HepG2 (cell line): ENCODE measurements around the gene CTSA. TPM values are rescaled to one million over a fixed set of nuclear protein-coding genes. Genes with fewer than 3 reads are reported as not detected.
A peak's percentile ranks its signal among the peaks of the same experiment; 100 is the strongest.

Source experiments
- HNF4G ChIP-seq, 2 experiments: sonication (generic) in 1 of 2; formaldehyde crosslinking in 1 of 2; IDR thresholded peaks; 2 replicates each; pipeline versions ENCODE4 v1.4.0 to v1.6.1; 2011 to 2020; ENCODE audit warnings: borderline replicate concordance in 2 of 2, low read depth in 2 of 2, mild to moderate bottlenecking in 2 of 2, low read length in 1 of 2, missing genetic modification reagents in 1 of 2, moderate library complexity in 1 of 2
- IRX3 ChIP-seq: sonication (generic); formaldehyde crosslinking; IDR thresholded peaks from 2 replicates; pipeline ENCODE4 v1.8.1; 2023; ENCODE audit warnings: mild to moderate bottlenecking, low read depth, missing genetic modification reagents, borderline replicate concordance
- ISL2 ChIP-seq: sonication (generic); formaldehyde crosslinking; IDR thresholded peaks from 2 replicates; pipeline ENCODE4 v1.5.0; 2020; ENCODE audit warnings: missing genetic modification reagents
- KLF9 ChIP-seq: IDR thresholded peaks from 2 replicates; pipeline ENCODE4 v1.6.1; 2016; ENCODE audit warnings: low read depth
- MATR3 ChIP-seq: sonication (generic); formaldehyde crosslinking; IDR thresholded peaks from 2 replicates; pipeline ENCODE4 v1.4.0; 2020; ENCODE audit warnings: missing genetic modification reagents
- MYNN ChIP-seq: sonication (generic); formaldehyde crosslinking; IDR thresholded peaks from 2 replicates; pipeline ENCODE4 v1.4.0; 2020; ENCODE audit warnings: mild to moderate bottlenecking, low read depth, missing genetic modification reagents
- POLR2G ChIP-seq: fragments of 200-400 bp; formaldehyde crosslinking; IDR thresholded peaks from 2 replicates; pipeline ENCODE4 v1.6.1; 2018; ENCODE audit warnings: mild to moderate bottlenecking, low read depth, low read length, moderate library complexity
- RCOR2 ChIP-seq: IDR thresholded peaks from 2 replicates; pipeline ENCODE4 v1.6.1; 2016; ENCODE audit warnings: missing biosample characterization, missing genetic modification reagents
- U2AF1 ChIP-seq: fragments of 200-400 bp; formaldehyde crosslinking; optimal IDR thresholded peaks from 2 replicates; pipeline ENCODE3; 2017; ENCODE audit warnings: mild to moderate bottlenecking, low read depth, low read length
- ZBTB1 ChIP-seq: sonication (generic); formaldehyde crosslinking; IDR thresholded peaks from 2 replicates; pipeline ENCODE4 v1.4.0; 2020; ENCODE audit warnings: missing genetic modification reagents, borderline replicate concordance
- ZBTB20 ChIP-seq: sonication (generic); formaldehyde crosslinking; IDR thresholded peaks from 2 replicates; pipeline ENCODE4 v1.8.1; 2023; ENCODE audit warnings: missing genetic modification reagents, low read depth, mild to moderate bottlenecking, borderline replicate concordance
- ZNF17 ChIP-seq: sonication (generic); formaldehyde crosslinking; IDR thresholded peaks from 2 replicates; pipeline ENCODE4 v1.5.0; 2020; ENCODE audit warnings: mild to moderate bottlenecking, missing genetic modification reagents
- ZNF232 ChIP-seq: sonication (generic); formaldehyde crosslinking; IDR thresholded peaks from 2 replicates; pipeline ENCODE4 v1.4.0; 2020; ENCODE audit warnings: missing genetic modification reagents, borderline replicate concordance
- ZNF264 ChIP-seq: sonication (generic); formaldehyde crosslinking; IDR thresholded peaks from 2 replicates; pipeline ENCODE4 v1.4.0; 2020; ENCODE audit warnings: missing genetic modification reagents
- ZNF569 ChIP-seq: sonication (generic); formaldehyde crosslinking; IDR thresholded peaks from 2 replicates; pipeline ENCODE4 v1.5.0; 2020; ENCODE audit warnings: mild to moderate bottlenecking, missing genetic modification reagents, moderate library complexity, borderline replicate concordance
- ZNF644 ChIP-seq: IDR thresholded peaks from 2 replicates; pipeline ENCODE4 v1.6.1; 2016; ENCODE audit warnings: low read depth
- ZNF709 ChIP-seq: sonication (generic); formaldehyde crosslinking; IDR thresholded peaks from 2 replicates; pipeline ENCODE4 v1.5.0; 2020; ENCODE audit warnings: mild to moderate bottlenecking, missing genetic modification reagents
- ZNF766 ChIP-seq: sonication (generic); formaldehyde crosslinking; IDR thresholded peaks from 2 replicates; pipeline ENCODE4 v1.5.0; 2020; ENCODE audit warnings: missing genetic modification reagents, borderline replicate concordance
- ZNF878 ChIP-seq: sonication (generic); formaldehyde crosslinking; IDR thresholded peaks from 2 replicates; pipeline ENCODE4 v1.8.1; 2023; ENCODE audit warnings: mild to moderate bottlenecking, missing genetic modification reagents, moderate library complexity
- polyA plus RNA-seq, 8 experiments: library from polyadenylated mRNA; depleted of rRNA in 3 of 8; stranded (reverse) in 7 of 8; unstranded in 1 of 8; fragments of >200 nt; fragmentation: Illumina TruSeq in 4 of 8; extraction: Trizol in 4 of 8; gene quantifications; 2 replicates each; pipeline versions ENCODE4 v1.2.1 to v1.2.3, GENCODE V29; 2011 to 2016; ENCODE audit warnings: low read depth in 4 of 8, missing spikeins in 1 of 8, mixed read lengths in 1 of 8; ENCODE audit not compliant: insufficient read depth in 1 of 8
- total RNA-seq, 5 experiments: library from RNA; depleted of rRNA; stranded (reverse); fragments of >200 nt; fragmentation: Illumina TruSeq; extraction: Trizol; gene quantifications; 2 replicates each; pipeline ENCODE4 v1.2.3, GENCODE V29; 2016; ENCODE audit warnings: low read depth in 1 of 5
- TF ChIP-seq, protein P1 (sequence below): sonication (generic); formaldehyde crosslinking; IDR thresholded peaks from 2 replicates; pipeline ENCODE4 v1.4.0; 2020; ENCODE audit warnings: missing genetic modification reagents
- TF ChIP-seq, protein P2 (sequence below): sonication (generic); formaldehyde crosslinking; conservative IDR thresholded peaks from 2 replicates; pipeline ENCODE4 v1.4.0; 2020; ENCODE audit warnings: missing genetic modification reagents
- TF ChIP-seq, protein P3 (sequence below): IDR thresholded peaks from 2 replicates; pipeline ENCODE4 v1.6.1; 2016; ENCODE audit warnings: low read depth, control low read depth
- TF ChIP-seq, protein P4 (sequence below): sonication (generic); formaldehyde crosslinking; IDR thresholded peaks from 2 replicates; pipeline ENCODE4 v1.8.0; 2022; ENCODE audit warnings: low read depth, missing genetic modification reagents

The CTSA gene
- total and polyA plus RNA-seq, 2 of the 13 experiments (the other 11 are each of a cell fraction or from before 2014, with no cell fraction given): 202 to 231 TPM

- TF ChIP-seq ZNF644 (CRISPR knock-in tag): no peak; the same call in 1 of the 2 replicates
- peak; percentile 43 for TF ChIP-seq ZNF878 (CRISPR knock-in tag)
- TF ChIP-seq MATR3: no peak
- TF ChIP-seq U2AF1: peak; percentile 77
- TF ChIP-seq ZNF17 (CRISPR knock-in tag): no peak
- peak; percentile 69; the same call in 1 of the 2 replicates for TF ChIP-seq ZNF232 (CRISPR knock-in tag)
- TF ChIP-seq MYNN (CRISPR knock-in tag): peak; percentile 55; the same call in 1 of the 2 replicates
- TF ChIP-seq ZBTB1 (CRISPR knock-in tag): no peak
- peak; percentile 55; the same call in 1 of the 2 replicates for TF ChIP-seq KLF9 (CRISPR knock-in tag)
- TF ChIP-seq, protein P1, sequence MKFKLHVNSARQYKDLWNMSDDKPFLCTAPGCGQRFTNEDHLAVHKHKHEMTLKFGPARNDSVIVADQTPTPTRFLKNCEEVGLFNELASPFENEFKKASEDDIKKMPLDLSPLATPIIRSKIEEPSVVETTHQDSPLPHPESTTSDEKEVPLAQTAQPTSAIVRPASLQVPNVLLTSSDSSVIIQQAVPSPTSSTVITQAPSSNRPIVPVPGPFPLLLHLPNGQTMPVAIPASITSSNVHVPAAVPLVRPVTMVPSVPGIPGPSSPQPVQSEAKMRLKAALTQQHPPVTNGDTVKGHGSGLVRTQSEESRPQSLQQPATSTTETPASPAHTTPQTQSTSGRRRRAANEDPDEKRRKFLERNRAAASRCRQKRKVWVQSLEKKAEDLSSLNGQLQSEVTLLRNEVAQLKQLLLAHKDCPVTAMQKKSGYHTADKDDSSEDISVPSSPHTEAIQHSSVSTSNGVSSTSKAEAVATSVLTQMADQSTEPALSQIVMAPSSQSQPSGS: peak; percentile 58
- TF ChIP-seq HNF4G (IDR thresholded peaks at IDR 0.05; ENCODE audit: borderline replicate concordance, low read depth, low read length): no peak
- no peak; the same call in 1 of the 2 replicates for TF ChIP-seq HNF4G (CRISPR knock-in tag; IDR thresholded peaks at IDR 0.05; ENCODE audit: borderline replicate concordance, low read depth)
- TF ChIP-seq ZNF709: 0 out of 2 replicates have a peak, but pooled peaks have one; percentile 34
- TF ChIP-seq RCOR2 (CRISPR knock-in tag): peak; percentile 62
- TF ChIP-seq, protein P2, sequence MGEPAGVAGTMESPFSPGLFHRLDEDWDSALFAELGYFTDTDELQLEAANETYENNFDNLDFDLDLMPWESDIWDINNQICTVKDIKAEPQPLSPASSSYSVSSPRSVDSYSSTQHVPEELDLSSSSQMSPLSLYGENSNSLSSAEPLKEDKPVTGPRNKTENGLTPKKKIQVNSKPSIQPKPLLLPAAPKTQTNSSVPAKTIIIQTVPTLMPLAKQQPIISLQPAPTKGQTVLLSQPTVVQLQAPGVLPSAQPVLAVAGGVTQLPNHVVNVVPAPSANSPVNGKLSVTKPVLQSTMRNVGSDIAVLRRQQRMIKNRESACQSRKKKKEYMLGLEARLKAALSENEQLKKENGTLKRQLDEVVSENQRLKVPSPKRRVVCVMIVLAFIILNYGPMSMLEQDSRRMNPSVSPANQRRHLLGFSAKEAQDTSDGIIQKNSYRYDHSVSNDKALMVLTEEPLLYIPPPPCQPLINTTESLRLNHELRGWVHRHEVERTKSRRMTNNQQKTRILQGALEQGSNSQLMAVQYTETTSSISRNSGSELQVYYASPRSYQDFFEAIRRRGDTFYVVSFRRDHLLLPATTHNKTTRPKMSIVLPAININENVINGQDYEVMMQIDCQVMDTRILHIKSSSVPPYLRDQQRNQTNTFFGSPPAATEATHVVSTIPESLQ: 0 out of 2 replicates have a peak, but pooled peaks have one; percentile 82
- TF ChIP-seq, protein P3, sequence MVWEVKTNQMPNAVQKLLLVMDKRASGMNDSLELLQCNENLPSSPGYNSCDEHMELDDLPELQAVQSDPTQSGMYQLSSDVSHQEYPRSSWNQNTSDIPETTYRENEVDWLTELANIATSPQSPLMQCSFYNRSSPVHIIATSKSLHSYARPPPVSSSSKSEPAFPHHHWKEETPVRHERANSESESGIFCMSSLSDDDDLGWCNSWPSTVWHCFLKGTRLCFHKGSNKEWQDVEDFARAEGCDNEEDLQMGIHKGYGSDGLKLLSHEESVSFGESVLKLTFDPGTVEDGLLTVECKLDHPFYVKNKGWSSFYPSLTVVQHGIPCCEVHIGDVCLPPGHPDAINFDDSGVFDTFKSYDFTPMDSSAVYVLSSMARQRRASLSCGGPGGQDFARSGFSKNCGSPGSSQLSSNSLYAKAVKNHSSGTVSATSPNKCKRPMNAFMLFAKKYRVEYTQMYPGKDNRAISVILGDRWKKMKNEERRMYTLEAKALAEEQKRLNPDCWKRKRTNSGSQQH (CRISPR knock-in tag): peak; percentile 22; the same call in 1 of the 2 replicates
- 0 out of 2 replicates have a peak, but pooled peaks have one; percentile 26 for TF ChIP-seq ISL2 (CRISPR knock-in tag)
- TF ChIP-seq, protein P4, sequence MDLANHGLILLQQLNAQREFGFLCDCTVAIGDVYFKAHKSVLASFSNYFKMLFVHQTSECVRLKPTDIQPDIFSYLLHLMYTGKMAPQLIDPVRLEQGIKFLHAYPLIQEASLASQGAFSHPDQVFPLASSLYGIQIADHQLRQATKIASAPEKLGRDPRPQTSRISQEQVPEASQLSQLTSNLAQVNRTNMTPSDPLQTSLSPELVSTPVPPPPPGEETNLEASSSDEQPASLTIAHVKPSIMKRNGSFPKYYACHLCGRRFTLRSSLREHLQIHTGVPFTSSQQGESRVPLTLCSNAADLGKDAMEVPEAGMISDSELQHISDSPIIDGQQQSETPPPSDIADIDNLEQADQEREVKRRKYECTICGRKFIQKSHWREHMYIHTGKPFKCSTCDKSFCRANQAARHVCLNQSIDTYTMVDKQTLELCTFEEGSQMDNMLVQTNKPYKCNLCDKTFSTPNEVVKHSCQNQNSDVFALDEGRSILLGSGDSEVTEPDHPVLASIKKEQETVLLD (CRISPR knock-in tag): peak; percentile 46; the same call in 1 of the 2 replicates
- TF ChIP-seq IRX3 (CRISPR knock-in tag): 0 out of 2 replicates have a peak, but pooled peaks have one; percentile 0
- TF ChIP-seq ZNF569 (CRISPR knock-in tag): no peak
- TF ChIP-seq ZNF264 (CRISPR knock-in tag): peak; percentile 43; the same call in 1 of the 2 replicates
- TF ChIP-seq ZBTB20 (CRISPR knock-in tag): peak; percentile 64
- peak; percentile 58 for TF ChIP-seq POLR2G
- 0 out of 2 replicates have a peak, but pooled peaks have one; percentile 37 for TF ChIP-seq ZNF766 (CRISPR knock-in tag)
These were observed 42.3 kb downstream of the CTSA start (continued) for GRCh38 chr20:45933266-45934045.
